Measurements from ENCODE around the gene IL17RE. TPM values are rescaled to one million over a fixed set of nuclear protein-coding genes. Genes with fewer than 3 reads are reported as not detected.

The IL17RE gene
- total and polyA plus RNA-seq, 2 donors (not counting 3 experiments of a cell fraction or from before 2014, with no cell fraction given), result 1.2 to 1.3 TPM

GRCh38 chr3:9947025-9947995 lies 44.7 kb downstream of the IL17RE start:
- dilution Hi-C loops (cut with MboI; ENCODE audit: extremely low pct_ligation_motif_present, low sequenced_read_pairs), result no loop called here
- intact Hi-C loops (cut with micrococcal nuclease), result loop anchor here (1.0 to 5.0 kb wide), 4 partner anchors 39 to 375 kb away; partner anchors contain the start of genes EMC3, JAGN1, SEC13 and TTLL3
- ChIA-PET CTCF (interaction anchor here (0.8 to 2.5 kb wide), 53 partner anchors 9 to 594 kb away, joined by 3 to 105 read pairs (median 5); partner anchors contain the start of genes ARPC4, CRELD1, EMC3 and FANCD2), POLR2A (interaction anchor here (0.6 to 1.3 kb wide), 6 partner anchors 12 to 363 kb away, joined by 3 to 14 read pairs (median 4); partner anchors contain the start of gene CRELD1)
- peak overlapping the region; percentile 26 for H3K4me2 ChIP-seq (ENCODE audit: insufficient read depth, low read length)
- H3K9ac ChIP-seq (replicated peaks; ENCODE audit: extremely low read depth, insufficient read depth, low read length), result peak overlapping the region; percentile 33
- H3K4me3 ChIP-seq (replicated peaks in 1 of 3; ENCODE audit: insufficient read depth in 1 of 3, low read depth in 1 of 3, low read length in 3 of 3), result peak overlapping the region; percentile 11 to 60 (median 34)
- no peak overlapping the region for H3K27ac ChIP-seq (ENCODE audit: insufficient read depth, low read depth, low read length)
- H4K20me1 ChIP-seq (replicated peaks; ENCODE audit: control insufficient read depth, extremely low read depth, insufficient read depth, low read length), result no peaks in the 10 kb centered on the region
- peaks cover 7% of the 10 kb centered on the region for H3K4me1 ChIP-seq (ENCODE audit: control insufficient read depth, extremely low read depth, insufficient read depth, low read length)
- H2AFZ ChIP-seq (ENCODE audit: low read depth, low read length), result peak overlapping the region; percentile 71
- no peaks in the 10 kb centered on the region for H3K9me3 ChIP-seq (replicated peaks; ENCODE audit: control insufficient read depth, insufficient read depth, low read length)
- H3K9me1 ChIP-seq (replicated peaks; ENCODE audit: control insufficient read depth, extremely low read depth, insufficient read depth, low read length), result no peaks in the 10 kb centered on the region
- H3K79me2 ChIP-seq (ENCODE audit: control insufficient read depth, insufficient read depth, low read length), result no peaks in the 10 kb centered on the region
- DNase-seq (ENCODE audit: low read depth, low spot score), result peak; percentile 80
- TF ChIP-seq CTCF (IDR thresholded peaks at IDR 0.05; ENCODE audit: extremely low read depth in 1 of 2, insufficient read depth in 1 of 2, low read depth in 1 of 2, low read length in 2 of 2), result peak; percentile 77 to 84
- TF ChIP-seq MYC (IDR thresholded peaks at IDR 0.05; ENCODE audit: low read depth, low read length), result peak; percentile 96
- no peak for TF ChIP-seq FOS (IDR thresholded peaks at IDR 0.05; ENCODE audit: borderline replicate concordance, insufficient read depth, low read length)
- peak; percentile 68 for TF ChIP-seq MAX (IDR thresholded peaks at IDR 0.05; ENCODE audit: insufficient read depth, insufficient read length)
- peak; percentile 46 for TF ChIP-seq POLR2A (IDR thresholded peaks at IDR 0.05; ENCODE audit: low read depth, low read length)
- TF ChIP-seq EZH2 (IDR thresholded peaks at IDR 0.05; ENCODE audit: borderline replicate concordance, low read depth, low read length, severe bottlenecking), result no peak
- TF ChIP-seq POLR2AphosphoS5 (IDR thresholded peaks at IDR 0.05; ENCODE audit: insufficient read depth, low read depth, low read length), result peak; percentile 79
- H3K36me3 ChIP-seq (ENCODE audit: control insufficient read depth in 2 of 2, extremely low read depth in 1 of 2, insufficient read depth in 2 of 2, low read length in 2 of 2), result no peaks in the 10 kb centered on the region
- no peaks in the 10 kb centered on the region for H3K27me3 ChIP-seq (ENCODE audit: control insufficient read depth in 2 of 2, insufficient read depth in 2 of 2, low read length in 2 of 2)
- no TSS peak for BruUV-seq (replicated peaks)
- peak; percentile 83 for FAIRE-seq
